Stimulated activated CD8-positive, alpha-beta memory T cell treated with anti-CD3 and anti-CD28 coated beads, Interleukin-7, amount 100 ng/mL, for 24 hours (primary cell): ENCODE results near the gene SRF.
"Not testable (repeated sequence)": the region's sequence is repeated elsewhere in the genome, so short reads cannot be mapped to it uniquely, and the experiment has no call there.

ENCODE experiments used
- DNase-seq: peaks from one replicate; pipeline ENCODE4 v3.0.0-alpha.2; 2020; ENCODE audit warnings: low read depth

The SRF gene

GRCh38 chr6:43170931-43171706 is at the start of gene SRF:
TSS of gene SRF (plus strand) at chr6:43171269. CDS start at chr6:43171657, 388 bp downstream.
- peak; percentile 97 for DNase-seq

- no peak for DNase-seq
Measured at GRCh38 chr6:43122146-43122545, 48.9 kb upstream of the SRF start.

GRCh38 chr6:43123461-43124314 is 47.4 kb upstream of the SRF start:
- no peak for DNase-seq

GRCh38 chr6:43124481-43124880 is 46.6 kb upstream of the SRF start:
- no peak for DNase-seq

- DNase-seq = no peak
Measured at GRCh38 chr6:43125119-43125518, 46.0 kb upstream of the SRF start.

- DNase-seq = no peak
Measured at GRCh38 chr6:43125555-43125954, 45.5 kb upstream of the SRF start.

GRCh38 chr6:43127180-43127579 is 43.9 kb upstream of the SRF start:
- DNase-seq = no peak

- no peak for DNase-seq
Measured at GRCh38 chr6:43127877-43128276, 43.2 kb upstream of the SRF start.

- DNase-seq = no peak
Measured at GRCh38 chr6:43128926-43129325, 42.1 kb upstream of the SRF start.

- no peak for DNase-seq
Measured at GRCh38 chr6:43129434-43130194, 41.5 kb upstream of the SRF start.

- no peak for DNase-seq
Measured at GRCh38 chr6:43130429-43130828, 40.6 kb upstream of the SRF start.

- DNase-seq = not testable (repeated sequence)
Measured at GRCh38 chr6:43131379-43131778, 39.7 kb upstream of the SRF start.

- DNase-seq = no peak
Measured at GRCh38 chr6:43138267-43138666, 32.8 kb upstream of the SRF start.

GRCh38 chr6:43139973-43140372 is 31.1 kb upstream of the SRF start:
- not testable (repeated sequence) for DNase-seq

GRCh38 chr6:43141644-43142043 is 29.4 kb upstream of the SRF start:
- DNase-seq = no peak

GRCh38 chr6:43142101-43142500 is 29.0 kb upstream of the SRF start:
- no peak for DNase-seq

- DNase-seq = peak; percentile 59
Measured at GRCh38 chr6:43143235-43144128, 27.6 kb upstream of the SRF start.

- DNase-seq = no peak
Measured at GRCh38 chr6:43144879-43145278, 26.2 kb upstream of the SRF start.

GRCh38 chr6:43146261-43146660 is 24.8 kb upstream of the SRF start:
- DNase-seq = no peak

- no peak for DNase-seq
Measured at GRCh38 chr6:43146709-43147688, 24.1 kb upstream of the SRF start.
